Hepatocyte (in vitro differentiated cells): Measurements from ENCODE around the gene CYP2F1.

Experiments used
- CTCF ChIP-seq: fragments of 200-600 bp; sonication (generic); IDR thresholded peaks from 2 replicates; pipeline ENCODE4 v1.5.1; 2016; ENCODE audit warnings: antibody characterized with exemption, mild to moderate bottlenecking; ENCODE audit not compliant: poor library complexity
- EZH2 ChIP-seq: fragments of 200-600 bp; sonication (generic); IDR thresholded peaks from 2 replicates; pipeline ENCODE4 v1.6.1; 2016; ENCODE audit warnings: antibody characterized with exemption, mild to moderate bottlenecking, borderline replicate concordance
- EZH2phosphoT487 ChIP-seq: fragments of 200-600 bp; sonication (generic); IDR thresholded peaks from one replicate; pipeline ENCODE4 v1.6.1; 2018; ENCODE audit warnings: antibody characterized with exemption, mild to moderate bottlenecking, low read depth, moderate library complexity; ENCODE audit not compliant: unreplicated experiment, severe bottlenecking

- TF ChIP-seq CTCF (no peak), EZH2 (no peak), EZH2phosphoT487 (no peak)
Measured at GRCh38 chr19:41114132-41114531, at the start of gene CYP2F1.
